Vagina (tissue), 2 donors: ENCODE data around the gene ARFRP1. TPM values are rescaled to one million over a fixed set of nuclear protein-coding genes. Genes with fewer than 3 reads are reported as not detected.

Experiments
- DNase-seq, 2 donors: peaks; one replicate each; pipeline ENCODE4 v3.0.0-alpha.2; 2017; ENCODE audit errors: extremely low spot score in 2 of 2
- H3K27ac ChIP-seq: fragments of 200-600 bp; sonication (generic); one replicate; pipeline ENCODE4 v1.5.1; 2019
- H3K27me3 ChIP-seq: fragments of 200-600 bp; sonication (generic); one replicate; pipeline ENCODE4 v1.5.1; 2019
- H3K36me3 ChIP-seq, 2 donors: fragments of 200-600 bp; sonication (generic); one replicate each; pipeline ENCODE4 v1.5.1; 2017 to 2019
- H3K4me1 ChIP-seq: fragments of 200-600 bp; sonication (generic); one replicate; pipeline ENCODE4 v1.5.1; 2019
- H3K4me3 ChIP-seq, 2 donors: fragments of 200-600 bp; sonication (generic); 1 replicate in 1 of 2; 2 replicates in 1 of 2; pipeline ENCODE4 v1.5.1; 2016 to 2019
- H3K9me3 ChIP-seq: fragments of 200-600 bp; sonication (generic); one replicate; pipeline ENCODE4 v1.5.1; 2019
- CTCF ChIP-seq, 3 experiments: fragments of 450-650 bp in 2 of 3; fragments of 200-600 bp in 1 of 3; sonication (generic) in 1 of 3; IDR thresholded peaks; one replicate each; pipeline ENCODE4 v1.5.1; 2017 to 2019; ENCODE audit warnings: antibody characterized with exemption in 3 of 3, mild to moderate bottlenecking in 2 of 3, moderate library complexity in 2 of 3
- POLR2A ChIP-seq, 2 donors: fragments of 450-650 bp; IDR thresholded peaks; one replicate each; pipeline ENCODE4 v1.6.1; 2017; ENCODE audit warnings: antibody characterized with exemption in 2 of 2, mild to moderate bottlenecking in 2 of 2, moderate library complexity in 2 of 2
- POLR2AphosphoS5 ChIP-seq, 2 donors: sonication (generic); formaldehyde crosslinking; IDR thresholded peaks; one replicate each; pipeline ENCODE4 v1.9.0; 2017; ENCODE audit warnings: antibody characterized with exemption in 2 of 2, mild to moderate bottlenecking in 2 of 2, low read depth in 1 of 2; ENCODE audit not compliant: insufficient read depth in 1 of 2
- intact Hi-C: fragments of 100-400 bp; cut with DNase I; formaldehyde crosslinking; loops from one replicate; pipeline ENCODE4 v1.15.1; 2023
- total RNA-seq: library from RNA; depleted of rRNA; stranded (reverse); fragments of >200 nt; gene quantifications from one replicate; pipeline ENCODE4 v1.2.3, GENCODE V29; 2016

ARFRP1 gene
- total RNA-seq, 1 donor from 2014 or later, result 30.9 TPM

GRCh38 chr20:63745961-63746731 is 38.4 kb upstream of the ARFRP1 start:
- H3K4me3 ChIP-seq, result no peak overlapping the region
- no peaks in the 10 kb centered on the region for H3K9me3 ChIP-seq
- peaks cover 0 to 19% of the 10 kb centered on the region in 2 donors for H3K36me3 ChIP-seq
- intact Hi-C loops, result no loop called here
- no peak for DNase-seq
- no peaks in the 10 kb centered on the region for H3K27me3 ChIP-seq
- peaks cover 14% of the 10 kb centered on the region for H3K4me1 ChIP-seq
- no peak overlapping the region for H3K27ac ChIP-seq
- TF ChIP-seq POLR2A (IDR thresholded peaks at IDR 0.05) (no peak), CTCF (IDR thresholded peaks at IDR 0.05) (no peak), POLR2AphosphoS5 (IDR thresholded peaks at IDR 0.05; ENCODE audit: insufficient read depth in 1 of 2, low read depth in 1 of 2) (no peak)

- H3K27ac ChIP-seq, result no peak overlapping the region
- TF ChIP-seq POLR2A (IDR thresholded peaks at IDR 0.05) (no peak), POLR2AphosphoS5 (IDR thresholded peaks at IDR 0.05; ENCODE audit: insufficient read depth in 1 of 2, low read depth in 1 of 2) (no peak), CTCF (IDR thresholded peaks at IDR 0.05) (no peak)
- H3K9me3 ChIP-seq, result no peaks in the 10 kb centered on the region
- intact Hi-C loops, result no loop called here
- H3K4me1 ChIP-seq, result peaks cover 17% of the 10 kb centered on the region
- peaks cover 0 to 19% of the 10 kb centered on the region in 2 donors for H3K36me3 ChIP-seq
- H3K27me3 ChIP-seq, result no peaks in the 10 kb centered on the region
- DNase-seq, result no peak
- H3K4me3 ChIP-seq, result no peak overlapping the region
These were observed 37.6 kb upstream of the ARFRP1 start for GRCh38 chr20:63745424-63745805.

DNA sequence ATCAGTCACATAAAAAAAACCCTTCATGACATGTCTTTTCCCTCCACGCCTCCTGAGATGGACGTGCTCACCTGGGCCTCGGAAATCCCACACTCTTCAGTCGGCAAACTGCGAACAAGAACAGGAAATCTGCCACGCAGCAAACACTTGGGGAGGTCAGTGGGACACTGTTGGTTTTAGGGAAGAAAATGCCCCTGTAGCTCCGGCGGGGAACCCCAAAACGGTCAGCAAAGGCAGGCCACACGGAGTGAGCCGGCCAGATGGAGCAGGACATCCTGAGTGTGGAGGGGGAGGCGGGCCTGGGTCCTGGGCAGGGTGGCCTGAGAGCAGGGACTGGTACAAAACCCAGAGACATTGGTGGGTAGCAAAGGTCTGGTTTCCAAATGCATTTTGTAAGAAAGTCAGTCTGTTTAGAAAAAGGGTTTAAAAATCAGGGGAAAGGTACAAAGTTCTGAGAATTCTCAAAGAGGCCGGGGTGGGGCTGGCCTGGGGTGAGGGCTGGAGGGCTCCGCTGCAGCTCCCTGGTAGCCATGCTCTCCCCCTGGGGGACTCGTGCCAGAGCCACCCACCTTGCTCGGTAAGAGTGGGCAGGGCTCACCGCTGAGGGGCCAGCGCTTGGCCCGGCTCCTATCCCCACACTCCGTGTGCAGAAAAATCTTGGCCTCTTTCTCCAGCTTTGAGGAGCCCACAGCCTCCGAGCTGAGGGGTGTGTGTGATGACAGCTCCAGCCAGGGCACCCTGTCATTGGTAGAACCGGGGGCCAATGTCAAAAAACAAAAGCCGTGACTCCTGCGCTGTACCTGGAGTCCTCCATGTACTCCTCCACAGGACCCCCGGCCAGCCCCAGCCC is 37.0 kb upstream of the ARFRP1 start:
- no peak overlapping the region for H3K4me3 ChIP-seq
- TF ChIP-seq POLR2AphosphoS5 (IDR thresholded peaks at IDR 0.05; ENCODE audit: insufficient read depth in 1 of 2, low read depth in 1 of 2), result no peak
- no peak for TF ChIP-seq CTCF (IDR thresholded peaks at IDR 0.05)
- TF ChIP-seq POLR2A (IDR thresholded peaks at IDR 0.05), result no peak
- peaks cover 17% of the 10 kb centered on the region for H3K4me1 ChIP-seq
- no peak for DNase-seq
- peaks cover 0 to 19% of the 10 kb centered on the region in 2 donors for H3K36me3 ChIP-seq
- H3K27ac ChIP-seq, result no peak overlapping the region
- no peaks in the 10 kb centered on the region for H3K27me3 ChIP-seq
- no peaks in the 10 kb centered on the region for H3K9me3 ChIP-seq
- intact Hi-C loops, result no loop called here

DNA sequence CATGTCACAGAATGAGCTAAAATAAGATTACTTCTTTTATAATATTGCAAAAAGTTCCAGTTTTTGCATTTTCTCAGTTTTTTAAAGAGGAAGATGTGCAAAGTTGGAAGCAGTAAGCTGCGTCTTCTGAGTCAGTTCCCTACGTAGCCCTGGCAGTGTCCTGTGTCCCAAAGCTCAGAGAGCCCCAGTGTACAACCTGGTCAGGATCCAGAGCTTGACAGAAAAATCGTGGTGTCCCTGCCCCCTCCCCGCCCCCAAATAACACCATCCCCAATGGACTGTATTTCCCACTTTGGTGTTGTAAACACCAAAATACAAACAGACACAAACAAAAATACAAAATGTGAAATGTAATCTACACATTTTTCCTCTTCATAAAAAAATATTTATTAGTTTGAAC is 36.4 kb upstream of the ARFRP1 start:
- no peak for TF ChIP-seq POLR2AphosphoS5 (IDR thresholded peaks at IDR 0.05; ENCODE audit: insufficient read depth in 1 of 2, low read depth in 1 of 2)
- no peak for TF ChIP-seq CTCF (IDR thresholded peaks at IDR 0.05)
- no peak for TF ChIP-seq POLR2A (IDR thresholded peaks at IDR 0.05)
- DNase-seq, result no peak
- H3K36me3 ChIP-seq, result peaks cover 0 to 19% of the 10 kb centered on the region in 2 donors

More for the DNA sequence above, 36.4 kb upstream of the ARFRP1 start:
- Histone ChIP-seq H3K27ac (no peak overlapping the region), H3K9me3 (no peaks in the 10 kb centered on the region), H3K4me1 (peaks cover 18% of the 10 kb centered on the region), H3K27me3 (no peaks in the 10 kb centered on the region), H3K4me3 (no peak overlapping the region)
- intact Hi-C loops, result no loop called here
